NCI-H69 (cell line): ENCODE data around the gene TYW5.
"Not testable (repeated sequence)": the region's sequence is repeated elsewhere in the genome, so short reads cannot be mapped to it uniquely, and the experiment has no call there.

ENCODE experiments used
- DNase-seq: peaks from one replicate; lab custom pipeline; 2025; lab: John Stamatoyannopoulos, UW

TYW5 gene

GRCh38 chr2:199914372-199914958 is 40.8 kb downstream of the TYW5 start:
- no peak for DNase-seq

- DNase-seq = not testable (repeated sequence)
These were observed 42.7 kb downstream of the TYW5 start for GRCh38 chr2:199912553-199913114.

- DNase-seq = no peak
These were observed 43.5 kb downstream of the TYW5 start for GRCh38 chr2:199911877-199912161.

GRCh38 chr2:199911052-199911876 is 44.0 kb downstream of the TYW5 start, which contains the start of gene C2orf69:
TSS of gene C2orf69 (plus strand) at chr2:199911293. CDS start at chr2:199911439, 146 bp downstream.
- peak; percentile 97 for DNase-seq

- peak; percentile 20 for DNase-seq
These were observed 44.8 kb downstream of the TYW5 start for GRCh38 chr2:199910338-199911051.

GRCh38 chr2:199907008-199907714 is 48.1 kb downstream of the TYW5 start:
- no peak for DNase-seq

- DNase-seq = no peak
These were observed 52.2 kb downstream of the TYW5 start for GRCh38 chr2:199903111-199903510.

GRCh38 chr2:199902486-199903110 is 52.7 kb downstream of the TYW5 start:
- DNase-seq = no peak

GRCh38 chr2:199901942-199902341 is 53.3 kb downstream of the TYW5 start:
- DNase-seq = no peak

GRCh38 chr2:199896617-199897016 is 58.7 kb downstream of the TYW5 start:
- DNase-seq = no peak

- peak; percentile 1 for DNase-seq
These were observed 59.9 kb downstream of the TYW5 start for GRCh38 chr2:199895406-199895805.

GRCh38 chr2:199883474-199884212 is 71.6 kb downstream of the TYW5 start:
- DNase-seq = peak; percentile 14

GRCh38 chr2:199882667-199883066 is 72.6 kb downstream of the TYW5 start:
- no peak for DNase-seq
